ENCODE data around the gene UQCC2.

Gene UQCC2

GRCh38 chr6:33711140-33712129 lies at the start of gene UQCC2:
Gene UQCC2 (minus strand): TSS chr6:33711700. CDS start chr6:33711686, 14 bp downstream.
- DNase-seq = peak; percentile 96

GRCh38 chr6:33759887-33760629 lies 48.6 kb upstream of the UQCC2 start:
- no peak for DNase-seq

- no peak for DNase-seq
Observed at GRCh38 chr6:33758815-33759216, 47.3 kb upstream of the UQCC2 start.

- DNase-seq = no peak
Observed at GRCh38 chr6:33757906-33758305, 46.4 kb upstream of the UQCC2 start.

GRCh38 chr6:33757113-33757512 lies 45.6 kb upstream of the UQCC2 start:
- no peak for DNase-seq

- DNase-seq = no peak
Observed at GRCh38 chr6:33756211-33756954, 44.9 kb upstream of the UQCC2 start.

DNA sequence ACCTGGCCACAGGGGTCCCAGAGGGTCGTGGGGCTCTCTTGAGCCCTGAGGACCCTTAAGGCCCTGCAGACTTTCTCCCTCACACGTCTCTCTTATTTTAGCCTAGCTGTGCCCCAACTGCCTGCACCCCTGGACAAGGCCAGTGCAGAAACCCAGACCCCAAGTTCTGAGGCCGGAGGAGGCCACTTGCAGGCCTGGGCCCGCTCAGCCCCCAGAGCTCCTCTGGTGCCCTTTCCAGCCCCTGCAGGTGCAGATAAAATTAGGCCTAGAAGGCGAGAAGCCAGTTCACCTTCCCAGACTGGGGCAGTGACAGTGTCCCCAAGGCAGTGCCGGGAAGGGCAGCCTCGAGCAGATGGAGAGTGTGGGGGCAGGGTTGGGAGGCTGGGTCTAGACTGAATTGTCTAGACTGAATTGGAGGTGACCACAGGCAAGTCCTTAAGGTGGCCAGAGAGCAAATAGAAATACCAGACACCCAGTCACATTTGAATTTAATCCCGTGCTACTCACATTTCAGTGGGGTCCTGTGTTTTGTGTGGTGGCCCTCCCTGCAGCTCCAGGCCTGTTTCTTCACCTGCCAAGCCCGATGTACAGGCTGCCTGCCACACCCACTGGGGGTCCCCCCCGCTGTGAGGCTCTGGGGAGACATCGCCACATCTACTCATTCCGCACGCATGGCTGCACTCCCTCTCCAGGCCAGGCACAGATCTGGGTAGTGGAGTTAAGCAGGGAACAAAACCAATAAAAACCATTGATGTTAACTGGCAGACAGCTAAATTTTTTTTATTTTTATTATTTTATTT lies 43.8 kb upstream of the UQCC2 start:
- DNase-seq = no peak

DNA sequence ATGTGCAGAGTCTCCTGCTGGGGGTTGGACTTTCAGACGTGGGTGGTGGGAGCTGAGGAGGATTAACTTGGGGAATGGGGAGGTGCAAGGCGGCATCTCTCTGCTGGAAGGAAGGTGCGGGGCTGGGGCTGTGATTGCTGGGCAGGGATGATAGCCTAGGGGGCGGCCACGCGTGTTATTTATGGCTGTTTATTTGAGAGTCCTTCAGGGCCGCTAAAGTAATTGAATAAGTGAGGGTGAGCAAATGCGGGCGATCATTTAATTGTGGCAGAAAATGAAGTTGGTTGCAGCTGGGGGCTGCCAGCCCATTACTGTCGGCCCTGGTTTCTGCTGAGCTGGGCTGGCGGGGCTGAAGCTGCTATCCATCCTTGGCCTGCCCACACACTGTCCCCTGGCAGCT lies 42.7 kb upstream of the UQCC2 start:
- no peak for DNase-seq

DNA sequence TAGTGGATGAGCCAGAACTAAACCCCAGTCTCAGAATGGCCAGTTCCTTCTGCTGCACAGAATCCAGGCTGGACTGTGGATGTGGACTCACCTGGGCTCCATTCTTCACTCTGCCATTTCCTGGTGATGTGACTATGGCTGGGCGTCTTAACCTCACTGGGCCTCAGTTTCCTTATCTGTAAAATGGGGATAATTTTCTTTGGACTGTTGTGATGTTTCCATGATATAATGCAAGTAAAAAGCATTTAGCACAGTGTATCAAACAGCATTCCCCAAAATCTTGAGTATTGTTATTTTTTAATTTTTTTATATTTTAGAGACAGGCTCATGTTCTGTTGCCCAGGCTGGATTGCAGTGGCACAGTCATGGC lies 41.1 kb upstream of the UQCC2 start:
- no peak for DNase-seq

DNA sequence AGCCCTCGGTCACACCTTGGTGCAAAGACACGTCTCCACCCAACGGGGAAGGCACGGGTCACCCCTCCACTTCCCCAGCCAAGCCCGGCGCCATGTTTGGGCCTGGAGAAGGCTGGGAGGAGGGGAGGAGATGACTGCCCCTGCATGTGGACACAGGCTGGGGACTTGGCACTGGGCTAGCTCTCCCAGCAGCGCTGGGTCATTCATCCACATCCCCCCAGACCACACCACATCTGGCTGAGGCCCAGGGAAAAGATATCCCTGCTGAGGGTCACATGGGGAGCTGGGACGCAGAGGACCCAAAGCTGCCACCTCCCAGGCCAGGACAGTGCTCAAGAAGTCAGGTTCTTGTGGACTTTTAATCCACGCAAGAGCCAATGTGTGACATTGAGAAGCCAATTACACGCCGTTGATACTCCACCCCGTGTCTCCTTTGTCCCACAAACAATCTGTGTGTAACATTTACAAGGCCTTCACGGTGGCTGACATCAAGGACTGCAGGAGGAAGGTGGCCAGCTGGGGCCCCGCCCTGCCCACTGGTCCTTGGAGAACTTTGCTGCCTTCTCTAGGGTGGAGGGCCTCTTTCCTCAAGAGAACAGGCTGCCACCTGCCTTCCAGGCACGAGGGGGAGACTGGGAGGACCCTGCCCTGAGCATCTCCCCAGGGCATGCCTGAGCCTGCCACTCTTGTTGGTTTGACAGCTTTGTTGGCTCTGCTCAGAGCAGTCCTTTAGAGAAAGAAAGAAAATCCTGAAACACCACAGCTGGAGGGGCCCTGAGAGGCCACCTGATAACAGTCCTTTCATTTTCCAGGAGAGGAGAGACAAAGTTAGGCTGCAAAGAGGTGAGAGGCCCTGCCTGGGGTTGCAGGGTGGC lies 40.5 kb upstream of the UQCC2 start:
- DNase-seq = no peak

- DNase-seq = no peak
Observed at GRCh38 chr6:33750244-33750991, 38.9 kb upstream of the UQCC2 start.

DNA sequence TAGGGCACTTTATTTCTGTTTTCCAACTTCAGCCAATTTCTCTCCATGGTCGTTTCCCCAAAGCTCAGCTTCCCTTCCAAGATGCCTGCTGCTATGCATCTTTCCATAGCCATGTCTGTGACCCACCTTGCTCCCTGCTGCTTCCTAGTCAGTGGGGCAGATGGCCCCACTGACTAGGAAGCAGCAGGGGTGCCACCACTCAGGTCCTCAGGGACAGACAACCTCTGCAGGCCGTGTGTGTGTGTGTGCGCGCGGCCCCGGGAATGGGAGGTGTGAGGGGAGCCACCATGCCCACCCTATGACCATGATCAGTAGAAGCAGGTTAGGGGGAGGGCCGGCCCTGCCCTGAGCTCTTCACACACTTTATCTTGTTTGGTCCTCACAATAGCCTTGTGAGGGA lies 37.9 kb upstream of the UQCC2 start:
- DNase-seq = no peak

- no peak for DNase-seq
Observed at GRCh38 chr6:33748841-33749240, 37.3 kb upstream of the UQCC2 start.

- DNase-seq = no peak
Observed at GRCh38 chr6:33747823-33748222, 36.3 kb upstream of the UQCC2 start.

DNA sequence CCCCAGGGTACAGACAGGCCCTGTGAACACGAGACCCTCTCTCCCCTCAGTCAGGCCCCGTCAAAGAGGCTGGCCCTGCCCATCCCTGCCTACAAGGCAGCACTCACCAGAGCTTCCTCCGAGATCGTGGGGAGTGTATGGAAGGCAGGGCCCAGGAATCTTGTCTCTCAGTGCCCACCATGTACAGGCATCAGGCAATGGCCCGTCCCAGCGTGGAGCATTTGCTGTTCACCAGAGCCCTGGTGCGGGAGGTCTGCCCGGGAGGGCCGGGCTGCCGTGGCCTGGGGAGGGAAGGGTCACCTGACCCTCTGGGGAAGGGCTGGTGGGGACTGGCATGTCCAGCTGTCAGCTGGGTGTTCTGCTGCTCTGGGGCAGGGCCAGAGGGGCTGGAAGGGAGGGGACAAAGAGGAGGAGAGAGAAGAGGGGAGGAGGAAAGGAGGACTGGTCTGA lies 35.2 kb upstream of the UQCC2 start, which contains the start of gene IP6K3:
IP6K3 (minus strand) TSS at position 255 of the 450 bp plus-strand sequence. CDS start 11,429 bp downstream, outside the sequence.
- DNase-seq = no peak

GRCh38 chr6:33746036-33746600 lies 34.6 kb upstream of the UQCC2 start:
- DNase-seq = no peak

DNA sequence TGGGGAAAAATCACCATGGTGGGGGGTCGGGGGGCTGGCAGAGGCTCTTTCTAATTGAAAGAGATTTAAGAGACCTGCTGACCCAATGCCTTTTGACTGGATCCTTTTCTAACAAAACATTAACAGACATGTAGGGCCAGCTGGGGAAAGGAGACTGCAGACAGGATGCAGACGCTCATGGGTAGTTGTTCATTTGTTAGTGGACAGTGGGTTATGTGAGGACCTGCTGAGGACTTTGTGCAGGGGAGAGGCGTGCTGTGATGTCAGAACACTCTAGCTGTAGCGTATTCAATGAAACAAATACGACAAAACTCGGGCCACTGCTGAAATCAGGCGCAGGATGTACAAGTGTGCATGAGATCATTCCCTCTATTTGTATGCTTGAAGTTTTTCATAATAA lies 34.0 kb upstream of the UQCC2 start:
- no peak for DNase-seq

- no peak for DNase-seq
Observed at GRCh38 chr6:33744895-33745546, 33.5 kb upstream of the UQCC2 start.

Data from activated CD8-positive, alpha-beta memory T cell treated with anti-CD3 and anti-CD28 coated beads, Interleukin-2, amount 50 U/mL, for 4 hours (primary cell).